CD4-positive, alpha-beta T cell treated with Interleukin-1 beta for 1 hour (primary cell): ENCODE measurements around the gene PIBF1.
A peak's percentile ranks its signal among the peaks of the same experiment; 100 is the strongest.
"Not testable (repeated sequence)": the region's sequence is repeated elsewhere in the genome, so short reads cannot be mapped to it uniquely, and the experiment has no call there.

Experiments
- DNase-seq, 2 donors: peaks; one replicate each; pipeline ENCODE4 v3.0.0-alpha.2; 2020 to 2022

The PIBF1 gene, protein sequence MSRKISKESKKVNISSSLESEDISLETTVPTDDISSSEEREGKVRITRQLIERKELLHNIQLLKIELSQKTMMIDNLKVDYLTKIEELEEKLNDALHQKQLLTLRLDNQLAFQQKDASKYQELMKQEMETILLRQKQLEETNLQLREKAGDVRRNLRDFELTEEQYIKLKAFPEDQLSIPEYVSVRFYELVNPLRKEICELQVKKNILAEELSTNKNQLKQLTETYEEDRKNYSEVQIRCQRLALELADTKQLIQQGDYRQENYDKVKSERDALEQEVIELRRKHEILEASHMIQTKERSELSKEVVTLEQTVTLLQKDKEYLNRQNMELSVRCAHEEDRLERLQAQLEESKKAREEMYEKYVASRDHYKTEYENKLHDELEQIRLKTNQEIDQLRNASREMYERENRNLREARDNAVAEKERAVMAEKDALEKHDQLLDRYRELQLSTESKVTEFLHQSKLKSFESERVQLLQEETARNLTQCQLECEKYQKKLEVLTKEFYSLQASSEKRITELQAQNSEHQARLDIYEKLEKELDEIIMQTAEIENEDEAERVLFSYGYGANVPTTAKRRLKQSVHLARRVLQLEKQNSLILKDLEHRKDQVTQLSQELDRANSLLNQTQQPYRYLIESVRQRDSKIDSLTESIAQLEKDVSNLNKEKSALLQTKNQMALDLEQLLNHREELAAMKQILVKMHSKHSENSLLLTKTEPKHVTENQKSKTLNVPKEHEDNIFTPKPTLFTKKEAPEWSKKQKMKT

DNA sequence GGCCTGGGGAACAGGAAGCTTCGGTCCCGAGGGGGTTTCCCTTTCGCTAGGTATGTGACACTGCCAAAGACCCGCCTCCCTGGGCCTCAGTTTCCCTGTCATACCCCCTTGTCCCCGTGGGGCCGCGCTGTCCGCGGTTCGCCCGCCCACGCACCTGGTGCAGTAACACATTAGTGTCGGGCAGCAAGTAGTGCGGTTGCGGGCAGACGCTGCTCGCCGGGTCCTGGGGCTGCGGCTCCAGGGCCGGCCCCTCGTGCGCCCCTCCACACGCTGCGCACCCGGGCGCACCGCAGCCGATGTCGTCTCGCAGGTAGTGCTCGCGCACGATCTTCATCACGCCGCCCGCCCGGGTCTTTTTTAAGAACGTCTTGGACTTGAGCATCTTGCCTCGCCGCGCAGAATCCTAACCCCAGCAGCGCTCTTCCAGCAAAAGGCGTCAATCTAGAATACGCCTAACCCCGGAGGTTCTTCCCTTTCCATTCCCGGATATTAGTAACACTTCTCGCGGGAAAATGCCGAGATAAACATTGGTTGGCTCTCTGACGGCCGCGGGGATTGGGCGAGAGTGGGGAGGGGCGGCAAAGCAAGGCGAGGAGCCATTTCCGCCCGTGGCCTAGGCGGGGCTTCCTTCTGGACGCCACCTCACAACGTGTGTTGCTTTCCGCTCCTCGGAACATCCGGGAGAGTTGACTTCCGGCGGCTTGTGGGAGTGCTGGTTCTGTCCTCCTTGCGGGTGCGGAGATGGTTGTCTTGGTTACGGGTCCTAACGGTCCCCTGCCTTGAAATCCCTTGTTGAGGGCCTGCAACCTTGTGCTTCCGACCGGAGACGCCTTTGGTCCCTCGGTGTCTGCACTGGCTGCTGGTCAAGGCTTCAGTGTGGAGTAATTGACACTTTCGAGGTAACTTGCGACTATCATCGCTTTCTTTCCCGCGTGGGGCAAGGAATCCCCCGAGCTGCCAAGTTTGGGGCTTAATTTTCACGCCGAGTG lies at the start of gene PIBF1, which contains the start of gene DIS3:
TSS of gene PIBF1 (plus strand) at position 683 of the 989 bp plus-strand sequence. CDS start 1,337 bp downstream, outside the sequence.
TSS of gene DIS3 (minus strand) at position 450 of the 989 bp plus-strand sequence. CDS start at position 382, 68 bp downstream.
- DNase-seq: peak; percentile 96

DNA sequence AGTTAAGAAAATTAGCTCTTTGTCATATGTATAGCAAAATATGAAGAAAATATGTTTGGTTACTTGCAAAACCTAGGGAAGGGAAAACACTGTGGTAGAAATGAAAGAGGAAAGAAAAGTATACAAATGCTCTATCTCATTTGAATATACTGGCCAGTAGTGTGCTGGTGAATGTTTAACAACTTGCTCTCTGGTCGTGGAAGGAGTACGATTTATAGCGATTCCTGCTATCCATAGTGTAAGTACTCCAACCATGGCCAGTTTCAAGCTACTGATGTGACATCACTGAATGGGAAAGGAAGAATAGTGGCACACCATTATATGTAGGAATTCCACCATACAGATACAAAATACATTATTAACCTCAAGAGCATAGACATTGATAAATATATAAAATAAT lies 44.9 kb upstream of the PIBF1 start:
- DNase-seq: no peak

DNA sequence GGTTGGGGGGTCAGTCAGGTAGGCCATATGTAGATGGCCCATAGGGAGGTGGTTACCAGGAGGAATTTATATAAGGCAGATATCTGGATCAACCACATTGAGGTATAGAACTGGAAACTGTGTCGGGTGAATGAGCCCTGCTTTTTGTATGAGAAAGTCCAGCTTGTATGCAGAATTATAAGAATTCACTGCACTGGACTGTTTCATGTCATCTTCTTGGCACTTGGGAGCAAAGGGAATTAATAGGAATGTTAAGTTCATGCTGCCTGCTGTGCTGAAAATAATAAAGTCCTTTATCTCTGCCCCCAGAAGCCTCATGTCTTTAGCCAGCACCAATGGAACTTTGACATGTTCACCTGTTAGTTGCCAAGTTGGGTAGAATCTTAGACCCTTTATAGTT lies 41.9 kb upstream of the PIBF1 start:
- no peak for DNase-seq

DNA sequence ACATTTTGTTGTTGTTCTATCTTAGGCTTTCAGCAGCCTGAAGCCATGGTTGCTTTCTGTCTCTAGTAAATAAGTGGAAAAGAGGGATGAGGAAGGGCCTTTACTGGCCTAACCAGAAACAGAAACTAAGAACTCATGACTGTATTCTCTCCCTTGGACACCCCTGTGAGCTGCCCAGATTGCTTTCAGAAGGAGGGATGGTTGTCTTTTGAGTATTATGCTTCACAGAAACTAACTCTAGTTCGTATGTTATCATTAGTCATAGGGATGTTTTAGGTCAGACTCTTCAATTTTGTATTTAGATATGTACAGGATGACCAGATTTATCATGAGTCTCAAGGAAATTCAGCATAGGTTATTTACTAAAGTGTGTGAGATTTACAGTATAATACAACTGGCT lies 36.7 kb upstream of the PIBF1 start:
- DNase-seq: no peak

DNA sequence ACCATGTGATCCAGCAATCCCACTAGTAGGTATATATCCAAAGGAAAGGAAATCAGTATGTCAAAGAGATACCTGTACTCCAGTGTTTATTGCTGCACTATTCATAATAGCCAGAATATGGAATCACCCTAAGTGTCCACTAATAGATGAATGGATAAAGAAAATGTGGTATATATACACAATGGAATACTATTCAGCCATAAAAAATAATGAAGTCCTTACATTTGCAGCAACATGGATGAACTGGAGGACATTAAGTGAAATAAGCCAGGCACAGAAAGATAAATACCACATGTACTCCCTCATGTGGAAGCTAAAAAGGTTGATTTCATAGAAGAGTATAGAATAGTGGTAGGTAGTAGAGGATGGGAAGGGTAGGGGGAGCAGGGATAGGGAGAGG lies 30.7 kb upstream of the PIBF1 start:
- DNase-seq: no peak

DNA sequence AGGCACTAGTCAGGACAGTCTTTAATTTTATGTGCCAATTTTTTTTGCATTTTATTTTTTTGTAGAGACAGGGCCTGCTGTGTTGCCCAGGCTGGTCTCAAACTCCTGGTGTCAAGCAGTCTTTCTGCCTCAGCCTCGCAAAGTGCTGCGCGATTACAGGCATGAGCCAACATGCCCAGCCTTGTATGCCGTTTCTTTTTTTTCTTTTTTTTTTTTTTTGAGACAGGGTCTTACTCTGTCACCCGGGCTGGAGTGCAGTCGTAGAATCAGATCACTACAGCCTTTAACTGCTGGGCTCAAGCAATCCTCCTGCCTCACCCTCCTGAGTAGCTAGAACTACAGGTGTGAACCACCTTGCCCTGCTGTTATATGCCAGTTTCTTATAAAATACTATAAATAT lies 27.8 kb upstream of the PIBF1 start:
- no peak for DNase-seq

DNA sequence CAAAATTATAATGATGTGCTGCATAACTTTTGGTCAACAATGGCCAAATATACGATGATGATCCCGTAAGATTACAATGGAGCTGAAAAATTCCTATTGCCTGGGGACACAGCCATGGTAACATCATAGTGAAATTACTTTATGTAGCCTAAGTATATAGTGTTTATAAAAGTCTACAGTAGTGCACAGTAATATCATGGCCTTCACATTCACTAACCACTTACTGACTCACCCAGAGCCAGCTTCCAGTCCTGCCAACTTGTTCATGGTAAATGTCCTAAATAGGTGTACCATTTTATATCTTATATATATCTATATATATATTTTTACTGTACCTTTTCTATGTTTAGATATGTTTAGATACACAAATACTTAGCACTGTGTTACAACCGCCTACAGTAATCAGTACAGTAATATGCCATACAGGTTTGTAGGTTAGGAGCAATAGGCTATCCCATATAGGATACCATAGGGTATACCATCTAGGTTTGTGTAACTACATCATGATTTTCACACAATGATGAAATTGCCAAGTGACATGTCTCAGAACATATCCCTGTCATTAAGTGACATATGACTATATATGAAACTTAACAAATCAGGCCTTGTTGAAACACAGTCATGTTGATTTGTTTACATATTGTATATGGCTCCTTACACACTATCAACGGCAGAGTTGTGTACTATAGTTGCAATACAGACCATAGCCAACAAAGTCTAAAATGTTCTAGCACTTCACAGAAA lies 24.0 kb upstream of the PIBF1 start:
- DNase-seq: no peak

DNA sequence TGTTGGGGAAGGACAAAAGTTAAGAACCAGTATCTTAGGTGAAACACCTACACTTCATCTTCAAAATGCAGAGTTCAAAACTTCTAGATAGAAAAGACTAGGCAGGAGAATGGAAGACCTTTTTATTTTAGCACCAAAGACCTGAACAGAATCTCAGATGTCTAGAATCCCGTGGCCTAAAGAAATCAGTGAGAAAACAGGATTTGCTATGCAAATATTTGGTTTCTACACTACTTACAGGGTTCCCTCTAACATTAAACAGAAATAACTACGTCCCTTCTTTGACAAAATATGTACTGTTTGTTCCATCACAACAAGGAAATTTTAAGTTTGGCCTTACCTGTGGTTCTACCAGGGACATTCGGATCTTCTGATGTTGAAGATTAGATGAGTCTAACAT lies 21.7 kb upstream of the PIBF1 start:
- DNase-seq: no peak

DNA sequence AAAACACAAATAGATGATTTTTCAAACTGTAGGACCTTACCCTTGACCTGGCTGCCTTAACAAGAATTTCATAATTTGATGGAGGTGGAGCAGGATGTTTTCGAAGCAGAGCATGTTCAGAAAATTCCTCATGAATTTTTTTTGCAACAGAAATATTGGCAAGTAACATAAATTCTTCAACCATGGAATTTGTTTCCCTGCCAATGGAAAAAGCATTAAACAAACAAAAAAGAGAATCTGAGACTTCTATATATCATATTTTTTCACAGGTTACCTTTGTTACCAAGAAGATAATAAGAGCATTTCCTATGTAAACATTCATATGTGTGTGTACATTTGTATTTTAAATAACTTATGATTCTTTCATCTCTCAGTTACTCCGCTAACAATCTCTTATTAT lies 18.5 kb upstream of the PIBF1 start:
- no peak for DNase-seq

DNA sequence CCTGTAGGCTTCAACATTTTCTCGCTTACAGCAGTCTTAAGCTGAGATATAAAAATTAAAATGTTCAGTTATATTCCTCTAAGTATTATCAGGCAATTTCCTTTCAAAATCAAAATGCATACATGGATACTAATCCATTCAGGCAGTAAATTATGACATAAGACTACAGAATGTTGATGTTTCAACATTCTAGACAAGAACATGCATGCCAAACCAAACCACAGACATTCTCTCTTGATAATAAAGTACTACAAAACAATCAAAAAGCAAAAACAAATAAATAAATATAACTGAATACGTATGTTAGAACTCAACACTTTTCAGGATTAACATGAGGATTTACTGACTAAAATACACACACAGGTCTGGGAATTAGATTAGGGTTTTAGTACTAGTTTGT lies 7.9 kb upstream of the PIBF1 start:
- no peak for DNase-seq

DNA sequence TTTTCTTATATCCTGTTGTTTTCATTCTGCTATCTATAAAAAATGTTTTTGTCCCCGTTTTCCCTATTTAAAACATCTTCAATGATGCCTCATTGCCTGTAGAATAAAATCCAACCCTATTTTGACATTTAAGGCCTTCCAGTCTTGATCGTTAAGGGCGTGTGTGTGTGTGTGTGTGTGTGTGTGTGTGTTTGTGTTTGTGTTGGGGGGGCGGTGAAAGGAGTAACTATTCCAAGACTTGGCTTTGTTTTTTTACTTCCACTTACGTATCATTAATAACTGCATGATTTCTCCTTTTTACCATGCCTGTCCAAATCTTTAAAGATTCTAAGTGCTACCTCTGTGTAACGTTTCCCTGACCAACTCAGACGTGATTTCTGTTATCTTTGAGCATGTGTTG lies 784 bp downstream of the PIBF1 start:
- peak in 1 of 2 donors; percentile 28 for DNase-seq

DNA sequence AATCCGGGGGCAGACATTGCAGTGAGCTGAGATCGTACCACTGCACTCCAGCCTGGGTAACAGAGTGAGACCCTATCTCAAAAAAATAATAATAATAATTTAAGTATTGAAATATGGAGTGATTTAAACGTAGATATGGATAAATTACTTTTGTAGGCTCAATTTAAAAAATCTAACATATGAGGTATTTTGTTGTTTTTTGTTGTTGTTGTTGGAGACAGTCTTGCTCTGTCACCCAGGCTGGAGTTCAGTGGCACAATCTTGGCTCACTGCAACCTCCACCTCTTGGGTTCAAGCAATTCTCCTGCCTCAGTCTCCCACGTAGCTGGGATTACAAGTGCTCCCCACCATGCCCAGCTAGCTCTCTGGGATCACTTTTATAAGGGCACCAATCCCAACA lies 2.7 kb downstream of the PIBF1 start:
- DNase-seq: not testable (repeated sequence)

DNA sequence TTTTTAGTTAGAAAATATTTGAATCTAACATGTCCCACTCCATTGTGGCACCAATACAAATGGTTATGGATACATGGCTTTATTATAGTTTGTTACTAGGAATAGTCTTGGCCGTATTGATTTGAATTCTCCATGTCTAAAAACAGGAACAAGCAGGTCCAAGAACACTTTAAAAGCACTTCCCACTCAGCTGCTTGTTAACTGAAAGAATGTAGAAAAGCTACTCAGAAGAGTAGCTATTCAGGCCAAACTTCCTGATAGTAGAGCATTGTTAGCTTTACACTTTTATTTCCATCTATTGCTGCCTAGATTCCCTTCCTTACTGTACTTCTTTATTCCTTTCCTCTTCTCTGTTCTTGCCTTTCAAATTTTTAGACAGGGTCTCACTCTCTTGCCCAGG lies 6.9 kb downstream of the PIBF1 start:
- DNase-seq: no peak

DNA sequence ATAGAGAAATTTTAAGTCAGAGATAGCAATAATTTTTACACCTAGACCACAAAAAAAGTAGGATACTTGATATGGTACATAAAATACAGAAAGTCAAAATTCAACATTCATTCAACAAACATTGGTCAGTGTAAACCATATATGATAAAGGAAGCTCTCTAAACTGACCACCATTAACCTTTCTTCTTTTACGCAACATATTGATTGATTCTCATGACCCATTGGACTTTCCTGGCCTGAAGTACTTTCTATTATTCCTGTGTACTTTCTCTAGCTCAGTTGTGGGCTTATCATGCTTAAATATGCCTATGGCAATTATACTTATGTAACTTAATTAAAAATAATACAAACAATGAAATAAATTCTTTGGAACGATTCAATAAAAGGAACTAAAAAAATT lies 10.7 kb downstream of the PIBF1 start:
- DNase-seq: no peak

DNA sequence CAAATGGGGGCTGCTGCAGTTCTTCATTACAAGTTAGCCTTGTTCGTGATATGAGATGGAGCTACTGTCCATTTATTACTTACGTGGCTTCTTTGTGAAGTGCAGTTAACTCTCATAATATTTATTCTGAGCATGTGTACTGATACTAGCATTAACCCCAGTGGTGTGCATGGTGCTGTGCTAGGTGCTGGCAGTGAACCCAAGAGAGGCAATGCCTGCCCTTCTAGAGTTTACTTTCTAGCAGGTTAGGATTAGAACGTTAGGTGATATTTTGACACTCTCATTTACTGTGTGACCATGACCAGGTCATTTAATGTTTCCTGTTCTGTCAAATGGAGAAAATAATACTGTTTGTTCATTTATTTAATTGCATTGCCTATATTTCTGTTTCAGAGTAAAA lies 16.9 kb downstream of the PIBF1 start:
- no peak for DNase-seq

DNA sequence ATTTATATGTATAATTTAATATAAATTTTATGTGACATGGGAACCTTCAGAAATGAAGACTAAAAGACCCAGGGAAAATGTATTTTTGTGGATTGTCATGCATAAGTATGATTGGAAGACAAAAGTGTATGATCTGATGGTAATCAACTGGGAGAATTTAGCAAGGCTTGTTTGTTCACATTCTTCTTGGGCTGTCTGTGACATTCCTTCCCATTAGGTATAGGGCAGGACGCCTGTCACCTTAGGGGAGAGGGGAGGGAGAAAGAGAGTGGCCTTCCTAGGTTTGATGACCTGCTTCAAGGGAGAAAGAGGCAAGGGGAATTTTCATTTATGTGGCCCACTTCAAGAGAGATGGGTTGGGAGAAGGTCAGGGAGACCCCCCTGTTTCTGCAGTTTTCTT lies 22.4 kb downstream of the PIBF1 start:
- no peak for DNase-seq

DNA sequence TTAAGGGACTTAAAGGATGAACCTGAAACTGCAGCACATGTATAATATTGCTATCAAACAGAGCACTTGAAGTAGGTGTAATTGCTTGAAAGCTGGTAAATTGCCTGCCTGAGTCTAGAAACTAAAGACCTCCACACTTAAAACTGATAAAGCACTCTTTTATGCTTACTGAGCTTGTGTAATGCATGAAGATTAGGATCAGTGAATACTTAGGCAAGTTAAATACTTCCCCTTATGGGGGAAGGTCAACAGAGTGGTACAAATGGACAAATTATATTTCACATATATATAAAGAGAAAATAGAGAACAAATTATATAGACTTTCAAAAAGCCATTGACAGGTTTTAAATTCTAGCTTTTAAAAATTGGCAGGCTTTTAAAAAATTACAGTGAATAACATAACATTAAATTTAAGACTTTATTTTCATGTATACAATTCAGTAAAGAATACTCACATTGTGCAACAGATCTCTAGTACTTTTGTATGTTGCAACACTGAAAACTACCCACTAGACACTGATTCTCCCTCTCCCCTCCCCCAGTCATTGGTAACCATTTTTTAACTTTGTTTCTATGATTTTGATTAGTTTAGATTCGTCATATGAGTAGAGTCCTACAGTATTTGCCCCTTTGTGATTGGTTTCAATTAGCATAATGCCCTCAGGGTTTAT lies 23.9 kb downstream of the PIBF1 start:
- no peak for DNase-seq

DNA sequence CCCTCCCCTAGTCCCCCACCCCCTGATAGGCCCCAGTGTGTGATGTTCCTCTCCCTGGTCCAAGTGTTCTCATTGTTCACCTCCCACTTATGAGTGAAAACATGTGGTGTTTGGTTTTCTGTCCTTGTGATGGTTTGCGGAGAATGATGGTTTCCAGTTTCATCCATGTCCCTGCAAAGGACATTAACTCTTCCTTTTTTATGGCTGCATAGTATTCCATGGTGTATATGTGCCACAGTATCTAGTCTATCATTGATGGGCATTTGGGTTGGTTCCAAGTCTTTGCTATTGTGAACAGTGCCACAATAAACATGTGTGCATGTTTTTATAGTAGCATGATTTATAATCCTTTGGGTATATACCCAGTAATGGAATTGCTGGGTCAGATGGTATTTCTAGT lies 24.6 kb downstream of the PIBF1 start:
- DNase-seq: not testable (repeated sequence)

DNA sequence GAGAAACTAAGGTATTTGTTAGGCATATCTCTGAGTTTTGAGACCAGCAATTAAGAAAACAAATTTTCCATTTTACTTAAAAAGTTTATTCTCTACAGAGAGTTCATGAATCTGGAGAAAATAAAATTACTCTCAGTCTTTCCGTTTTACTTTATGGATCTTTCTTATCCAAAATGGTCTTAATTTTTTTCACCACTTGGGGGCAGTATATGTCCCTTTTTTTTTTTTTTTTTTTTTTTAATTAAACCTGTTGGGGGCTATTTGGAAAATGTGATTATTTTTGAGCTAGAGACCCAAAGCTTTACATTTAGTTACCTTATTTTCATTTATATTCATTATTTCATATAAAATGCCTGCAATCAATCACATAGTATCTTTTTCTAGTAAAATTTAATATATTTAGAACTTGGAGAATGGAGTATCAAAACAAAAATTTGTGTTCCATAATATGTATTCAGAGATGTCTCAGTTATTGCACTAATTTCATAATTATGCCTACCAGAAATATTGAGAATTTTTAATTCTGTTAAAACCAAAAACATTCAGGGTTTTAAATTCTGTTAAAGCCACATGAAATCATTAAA lies 27.1 kb downstream of the PIBF1 start:
- DNase-seq: peak in 1 of 2 donors; percentile 11

DNA sequence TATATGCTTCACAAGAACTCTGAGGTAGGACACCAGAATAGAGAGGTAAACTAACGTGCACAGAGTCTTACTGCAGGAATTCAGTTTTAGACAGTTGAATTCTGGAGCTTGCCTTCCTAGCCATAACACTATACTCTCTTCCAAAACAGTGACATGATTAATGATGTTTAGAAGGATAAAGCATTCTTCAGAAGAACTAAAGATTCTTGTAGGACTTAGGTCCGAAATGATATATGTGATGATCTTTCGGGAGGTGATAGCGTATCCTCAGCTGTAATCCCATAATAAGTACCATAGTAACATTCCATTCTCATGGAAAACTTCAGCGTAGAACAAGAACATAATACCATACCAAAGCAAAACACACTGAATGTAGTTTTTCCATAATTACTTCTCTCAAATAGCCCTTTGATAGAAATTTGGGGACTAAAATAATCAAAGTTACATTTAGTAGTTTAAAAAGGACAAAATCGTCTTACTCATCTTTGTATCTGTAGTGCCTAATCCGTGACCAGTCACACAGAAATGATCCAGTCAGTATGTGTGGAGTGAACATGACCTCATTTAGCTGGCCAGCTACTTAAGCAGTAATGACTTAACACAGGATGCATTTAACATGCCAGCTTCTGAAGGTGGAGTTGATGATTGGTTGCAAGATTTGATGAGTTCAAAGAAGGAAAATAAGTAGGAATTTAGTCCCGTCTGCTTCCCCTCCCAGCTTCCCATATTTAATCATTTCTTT lies 38.4 kb downstream of the PIBF1 start:
- no peak for DNase-seq

DNA sequence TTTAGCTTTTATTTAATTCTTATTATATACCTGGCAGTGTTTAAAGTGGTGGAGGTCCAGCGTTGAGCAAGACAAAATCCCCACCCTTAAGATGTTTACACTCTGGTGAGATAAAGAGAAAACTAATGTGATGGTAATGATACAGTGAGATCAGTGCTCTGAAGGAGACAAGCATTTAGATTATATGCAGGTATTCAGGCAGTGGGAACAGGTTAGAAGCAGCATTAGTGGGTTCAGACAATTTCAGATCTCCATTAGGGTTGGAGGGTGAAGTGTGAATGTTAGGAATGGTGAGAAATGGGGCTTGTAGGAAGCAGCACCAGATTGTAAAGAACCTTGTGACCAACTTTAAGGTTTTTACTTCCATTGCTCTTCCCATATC lies 39.0 kb downstream of the PIBF1 start:
- DNase-seq: no peak
